Mesenchymal stem cell (in vitro differentiated cells and primary cell): ENCODE measurements around the gene LDB2.

ENCODE experiments used
- DNase-seq: peaks from one replicate; pipeline ENCODE4 v3.0.0-alpha.2; 2013
- H2AFZ ChIP-seq: one replicate; pipeline ENCODE4 v1.6.1; 2013; ENCODE audit warnings: low read depth, mild to moderate bottlenecking, control low read depth, inconsistent platforms, low read length, moderate library complexity
- H2AK5ac ChIP-seq: 2 replicates; pipeline ENCODE4 v1.6.1; 2013; ENCODE audit warnings: low read length, moderate library complexity, mild to moderate bottlenecking, inconsistent platforms; ENCODE audit not compliant: severe bottlenecking
- H2BK120ac ChIP-seq: one replicate; pipeline ENCODE4 v1.6.1; 2013; ENCODE audit warnings: low read depth, mild to moderate bottlenecking, inconsistent platforms, low read length, moderate library complexity
- H2BK12ac ChIP-seq, 2 experiments: one replicate each; pipeline ENCODE4 v1.6.1; 2013; ENCODE audit warnings: inconsistent platforms in 2 of 2, low read length in 2 of 2, mild to moderate bottlenecking in 2 of 2, moderate library complexity in 2 of 2, control low read depth in 1 of 2
- H2BK15ac ChIP-seq: one replicate; pipeline ENCODE4 v1.6.1; 2013; ENCODE audit warnings: mild to moderate bottlenecking, low read depth, inconsistent platforms; ENCODE audit not compliant: poor library complexity, severe bottlenecking
- H2BK5ac ChIP-seq: 2 replicates; pipeline ENCODE4 v1.6.1; 2013; ENCODE audit warnings: low read depth, mild to moderate bottlenecking, low read length, control low read depth, inconsistent platforms; ENCODE audit not compliant: poor library complexity, severe bottlenecking
- H3K14ac ChIP-seq, 2 experiments: one replicate each; pipeline ENCODE4 v1.6.1; 2013; ENCODE audit warnings: inconsistent platforms in 2 of 2, low read length in 2 of 2, control low read depth in 1 of 2, mild to moderate bottlenecking in 1 of 2, moderate library complexity in 1 of 2
- H3K18ac ChIP-seq, 2 experiments: one replicate each; pipeline ENCODE4 v1.6.1; 2013; ENCODE audit warnings: inconsistent platforms in 2 of 2, low read length in 2 of 2, control low read depth in 1 of 2, low read depth in 1 of 2, mild to moderate bottlenecking in 1 of 2
- H3K23ac ChIP-seq, 2 experiments: one replicate each; pipeline ENCODE4 v1.6.1; 2013; ENCODE audit warnings: inconsistent platforms in 2 of 2, low read length in 2 of 2, mild to moderate bottlenecking in 2 of 2, moderate library complexity in 2 of 2, control low read depth in 1 of 2
- H3K27ac ChIP-seq: 2 replicates; pipeline ENCODE4 v1.5.1; 2013; ENCODE audit warnings: mild to moderate bottlenecking, moderate library complexity, low read length, control low read depth, inconsistent platforms; ENCODE audit not compliant: poor library complexity, severe bottlenecking
- H3K27me3 ChIP-seq, 2 experiments: 2 replicates each; pipeline versions ENCODE4 v1.6.1 to v1.7.0; 2013; ENCODE audit warnings: low read length in 2 of 2, mild to moderate bottlenecking in 2 of 2, moderate library complexity in 2 of 2, control low read depth in 1 of 2, inconsistent platforms in 1 of 2; ENCODE audit not compliant: control insufficient read depth in 1 of 2, insufficient read depth in 1 of 2
- H3K36me3 ChIP-seq, 2 experiments: 2 replicates each; pipeline versions ENCODE4 v1.6.1 to v1.7.0; 2013; ENCODE audit warnings: low read length in 2 of 2, control low read depth in 1 of 2, inconsistent platforms in 1 of 2, low read depth in 1 of 2, mild to moderate bottlenecking in 1 of 2; ENCODE audit not compliant: insufficient read depth in 2 of 2, control insufficient read depth in 1 of 2
- H3K4ac ChIP-seq, 2 experiments: one replicate each; pipeline ENCODE4 v1.6.1; 2013; ENCODE audit warnings: inconsistent platforms in 2 of 2, low read length in 2 of 2, mild to moderate bottlenecking in 2 of 2, moderate library complexity in 2 of 2, control low read depth in 1 of 2, low read depth in 1 of 2
- H3K4me1 ChIP-seq: 2 replicates; pipeline ENCODE4 v1.6.1; 2013; ENCODE audit warnings: low read depth, low read length, control low read depth; ENCODE audit not compliant: control insufficient read depth, insufficient read depth
- H3K4me2 ChIP-seq: 2 replicates; pipeline ENCODE4 v1.6.1; 2013; ENCODE audit warnings: low read length, mild to moderate bottlenecking, inconsistent platforms; ENCODE audit not compliant: poor library complexity, severe bottlenecking
- H3K4me3 ChIP-seq, 2 experiments: 2 replicates each; pipeline versions ENCODE4 v1.5.1 to v1.7.0; 2013; ENCODE audit warnings: low read length in 2 of 2, mild to moderate bottlenecking in 2 of 2, control low read depth in 1 of 2, low read depth in 1 of 2; ENCODE audit not compliant: insufficient read depth in 1 of 2
- H3K79me1 ChIP-seq: replicated peaks from 2 replicates; pipeline ENCODE4 v1.6.1; 2013; ENCODE audit warnings: mild to moderate bottlenecking, control low read depth, low read length, inconsistent platforms; ENCODE audit not compliant: poor library complexity, severe bottlenecking
- H3K9ac ChIP-seq: 2 replicates; pipeline ENCODE4 v1.7.0; 2013; ENCODE audit warnings: mild to moderate bottlenecking, low read length, moderate library complexity
- H3K9me3 ChIP-seq: 2 replicates; pipeline ENCODE4 v1.7.0; 2013; ENCODE audit warnings: mild to moderate bottlenecking, low read length; ENCODE audit not compliant: control insufficient read depth
- H4K8ac ChIP-seq: one replicate; pipeline ENCODE4 v1.6.1; 2013; ENCODE audit warnings: inconsistent platforms, mild to moderate bottlenecking, low read length, moderate library complexity
- H4K91ac ChIP-seq: one replicate; pipeline ENCODE4 v1.6.1; 2013; ENCODE audit warnings: mild to moderate bottlenecking, low read length, inconsistent platforms
- WGBS: methylation state at CpG from one replicate; pipeline ENCODE4 v1.1.7; 2013; ENCODE audit warnings: mixed read lengths; 5-methylcytosine and 5-hydroxymethylcytosine counted together

LDB2 gene

GRCh38 chr4:16693641-16694040, 204.8 kb downstream of the LDB2 start:
- Histone ChIP-seq H3K79me1 (no peaks in the 10 kb centered on the region), H4K91ac (no peak overlapping the region), H3K27ac (no peak overlapping the region), H3K27me3 (no peaks in the 10 kb centered on the region), H3K14ac (no peak overlapping the region), H3K18ac (no peak overlapping the region), H3K4me3 (no peak overlapping the region), H3K4me2 (no peak overlapping the region), H2AK5ac (no peak overlapping the region), H2AFZ (no peak overlapping the region), H2BK5ac (no peak overlapping the region), H3K4ac (no peak overlapping the region), H2BK120ac (no peak overlapping the region), H3K4me1 (no peaks in the 10 kb centered on the region), H4K8ac (no peak overlapping the region), H3K36me3 (peaks cover 0 to 13% of the 10 kb centered on the region in 2 experiments), H3K9me3 (no peaks in the 10 kb centered on the region), H3K23ac (no peak overlapping the region), H2BK12ac (no peak overlapping the region), H3K9ac (no peak overlapping the region), H2BK15ac (no peak overlapping the region)
- DNase-seq, result no peak
- WGBS, result 88% methylated on average over 3 of the region's 3 CpGs

GRCh38 chr4:16692961-16693506, 205.4 kb downstream of the LDB2 start:
- Histone ChIP-seq H3K4me3 (no peak overlapping the region), H3K18ac (no peak overlapping the region), H3K4me2 (no peak overlapping the region), H3K23ac (no peak overlapping the region), H2AFZ (no peak overlapping the region), H3K79me1 (no peaks in the 10 kb centered on the region), H2BK12ac (no peak overlapping the region), H2BK5ac (no peak overlapping the region), H3K4me1 (no peaks in the 10 kb centered on the region), H3K4ac (no peak overlapping the region), H2AK5ac (no peak overlapping the region), H3K36me3 (peaks cover 0 to 13% of the 10 kb centered on the region in 2 experiments), H3K27me3 (no peaks in the 10 kb centered on the region), H3K27ac (no peak overlapping the region), H3K9me3 (no peaks in the 10 kb centered on the region), H4K91ac (no peak overlapping the region), H3K9ac (peak overlapping the region; percentile 40), H3K14ac (no peak overlapping the region), H2BK15ac (no peak overlapping the region), H4K8ac (no peak overlapping the region), H2BK120ac (no peak overlapping the region)
- 95% methylated on average over 9 of the region's 9 CpGs for WGBS
- DNase-seq, result no peak

DNA sequence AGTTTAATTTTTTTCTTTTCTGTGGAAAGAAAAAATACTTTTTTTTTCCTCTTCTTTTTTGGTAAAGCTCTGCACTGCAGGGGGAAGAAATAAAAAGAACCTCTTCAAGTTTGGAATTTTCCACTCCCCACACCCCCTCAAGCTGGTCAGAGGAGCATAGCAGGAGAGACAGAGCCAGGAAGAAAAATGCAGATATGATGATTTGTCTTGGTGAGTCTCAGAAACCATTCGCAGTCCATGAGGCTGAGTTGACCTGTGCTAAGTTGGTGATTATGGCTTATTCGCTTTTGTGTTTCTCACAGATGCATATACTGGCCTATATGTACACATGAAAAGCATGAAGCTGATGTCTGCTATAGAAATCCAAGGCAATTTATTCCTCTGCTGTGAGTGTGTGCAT, 205.9 kb downstream of the LDB2 start:
- Histone ChIP-seq H3K4me1 (no peaks in the 10 kb centered on the region), H3K9me3 (no peaks in the 10 kb centered on the region), H3K9ac (peak overlapping the region; percentile 40), H3K27ac (no peak overlapping the region), H2AK5ac (no peak overlapping the region), H2BK15ac (no peak overlapping the region), H2BK120ac (no peak overlapping the region), H3K4ac (no peak overlapping the region), H3K27me3 (no peaks in the 10 kb centered on the region), H4K91ac (no peak overlapping the region), H4K8ac (no peak overlapping the region), H3K23ac (no peak overlapping the region), H2BK12ac (no peak overlapping the region), H3K4me3 (no peak overlapping the region), H3K4me2 (no peak overlapping the region), H3K14ac (no peak overlapping the region), H2AFZ (no peak overlapping the region), H3K79me1 (no peaks in the 10 kb centered on the region), H3K36me3 (peaks cover 0 to 13% of the 10 kb centered on the region in 2 experiments), H3K18ac (no peak overlapping the region), H2BK5ac (no peak overlapping the region)
- no peak for DNase-seq
- WGBS, result 97% methylated on average over 2 of the region's 2 CpGs

DNA sequence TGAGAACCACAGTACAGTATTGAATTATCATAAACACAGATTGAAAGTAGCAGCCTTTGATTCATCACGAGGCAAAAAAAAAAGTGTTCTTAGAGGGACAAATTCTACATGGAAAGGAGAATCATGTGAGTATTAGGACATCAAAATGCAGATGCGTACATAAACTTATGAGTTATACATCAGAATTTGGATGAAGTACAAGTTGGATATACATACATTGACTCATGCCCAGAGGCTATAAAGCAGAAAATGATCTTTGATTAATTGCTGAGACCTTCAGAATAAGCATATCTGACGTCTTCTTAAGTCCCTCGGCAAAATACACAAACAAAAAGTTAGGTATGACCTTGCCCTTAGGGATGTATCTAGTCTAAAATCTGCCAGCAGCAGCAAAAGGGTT, 206.4 kb downstream of the LDB2 start:
- Histone ChIP-seq H2BK5ac (no peak overlapping the region), H2BK15ac (no peak overlapping the region), H3K27me3 (no peaks in the 10 kb centered on the region), H2AFZ (no peak overlapping the region), H3K9me3 (no peaks in the 10 kb centered on the region), H4K91ac (no peak overlapping the region), H3K9ac (peak overlapping the region; percentile 40), H3K4me3 (no peak overlapping the region), H3K4me1 (no peaks in the 10 kb centered on the region), H4K8ac (no peak overlapping the region), H3K18ac (no peak overlapping the region), H2BK12ac (no peak overlapping the region), H3K4me2 (no peak overlapping the region), H3K36me3 (peaks cover 0 to 13% of the 10 kb centered on the region in 2 experiments), H3K14ac (no peak overlapping the region), H2AK5ac (no peak overlapping the region), H3K79me1 (no peaks in the 10 kb centered on the region), H3K23ac (no peak overlapping the region), H2BK120ac (no peak overlapping the region), H3K27ac (no peak overlapping the region), H3K4ac (no peak overlapping the region)
- 78% methylated on average over 3 of the region's 4 CpGs for WGBS
- no peak for DNase-seq
